Measurements from ENCODE around the gene FGF4.

The FGF4 gene

DNA sequence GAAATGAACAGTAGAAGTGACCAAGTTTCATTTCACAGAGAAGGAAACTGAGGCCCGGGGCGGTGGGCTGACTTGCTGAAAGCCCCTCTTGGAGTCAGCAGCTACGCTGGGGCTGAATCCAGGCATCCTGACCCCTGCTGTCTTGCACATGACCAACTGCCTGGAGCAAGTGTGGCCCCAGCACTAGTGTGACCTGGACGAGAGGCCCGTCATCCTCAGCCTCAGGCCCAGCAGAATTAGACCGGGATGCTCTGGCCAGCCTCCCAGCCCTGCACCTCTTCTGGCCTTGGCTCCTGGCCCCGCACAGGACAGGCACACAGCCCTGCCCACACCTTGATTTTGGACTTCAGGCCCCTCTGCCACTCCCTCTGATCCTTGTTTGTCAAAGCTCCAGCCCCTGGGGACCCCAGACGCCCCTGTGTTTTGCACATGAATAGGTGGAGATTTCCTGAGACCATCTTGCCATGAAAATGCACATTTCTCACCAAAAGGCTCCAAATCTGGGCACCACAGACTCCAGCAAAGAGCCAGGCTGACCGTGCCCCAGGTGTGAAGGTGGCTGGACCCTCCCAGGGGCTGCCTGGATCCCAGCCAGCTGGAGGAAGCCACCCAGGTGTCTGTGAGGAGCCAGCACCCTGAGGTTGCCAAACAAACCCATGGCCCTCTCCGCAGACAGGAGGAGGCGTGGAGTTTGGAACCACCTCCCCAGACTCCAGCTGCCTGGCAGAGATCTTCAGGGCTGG is 24.9 kb downstream of the FGF4 start:
- no peaks in the 10 kb centered on the region for H3K36me3 ChIP-seq (ENCODE audit: control insufficient read depth, insufficient read depth, low read length)
- H3K27me3 ChIP-seq (replicated peaks; ENCODE audit: control insufficient read depth, insufficient read depth, low read length, poor library complexity, severe bottlenecking), result peaks cover 6% of the 10 kb centered on the region
- no peak overlapping the region for H3K27ac ChIP-seq (ENCODE audit: insufficient read depth, low read length, poor library complexity, severe bottlenecking)
- no peaks in the 10 kb centered on the region for H3K9me3 ChIP-seq (ENCODE audit: control insufficient read depth, low read length)
- H3K4me3 ChIP-seq (ENCODE audit: insufficient read depth, low read depth, low read length, poor library complexity, severe bottlenecking), result no peak overlapping the region
- H3K4me1 ChIP-seq (ENCODE audit: control insufficient read depth, insufficient read depth, low read length, poor library complexity, severe bottlenecking), result no peaks in the 10 kb centered on the region
- no peak for DNase-seq

- no peaks in the 10 kb centered on the region for H3K4me1 ChIP-seq (ENCODE audit: control insufficient read depth, insufficient read depth, low read length, poor library complexity, severe bottlenecking)
- H3K4me3 ChIP-seq (ENCODE audit: insufficient read depth, low read depth, low read length, poor library complexity, severe bottlenecking), result no peak overlapping the region
- H3K27ac ChIP-seq (ENCODE audit: insufficient read depth, low read length, poor library complexity, severe bottlenecking), result no peak overlapping the region
- no peaks in the 10 kb centered on the region for H3K9me3 ChIP-seq (ENCODE audit: control insufficient read depth, low read length)
- no peak for DNase-seq
- peaks cover 6% of the 10 kb centered on the region for H3K27me3 ChIP-seq (replicated peaks; ENCODE audit: control insufficient read depth, insufficient read depth, low read length, poor library complexity, severe bottlenecking)
- H3K36me3 ChIP-seq (ENCODE audit: control insufficient read depth, insufficient read depth, low read length), result no peaks in the 10 kb centered on the region
These were observed 26.5 kb downstream of the FGF4 start for GRCh38 chr11:69748637-69749036.

DNA sequence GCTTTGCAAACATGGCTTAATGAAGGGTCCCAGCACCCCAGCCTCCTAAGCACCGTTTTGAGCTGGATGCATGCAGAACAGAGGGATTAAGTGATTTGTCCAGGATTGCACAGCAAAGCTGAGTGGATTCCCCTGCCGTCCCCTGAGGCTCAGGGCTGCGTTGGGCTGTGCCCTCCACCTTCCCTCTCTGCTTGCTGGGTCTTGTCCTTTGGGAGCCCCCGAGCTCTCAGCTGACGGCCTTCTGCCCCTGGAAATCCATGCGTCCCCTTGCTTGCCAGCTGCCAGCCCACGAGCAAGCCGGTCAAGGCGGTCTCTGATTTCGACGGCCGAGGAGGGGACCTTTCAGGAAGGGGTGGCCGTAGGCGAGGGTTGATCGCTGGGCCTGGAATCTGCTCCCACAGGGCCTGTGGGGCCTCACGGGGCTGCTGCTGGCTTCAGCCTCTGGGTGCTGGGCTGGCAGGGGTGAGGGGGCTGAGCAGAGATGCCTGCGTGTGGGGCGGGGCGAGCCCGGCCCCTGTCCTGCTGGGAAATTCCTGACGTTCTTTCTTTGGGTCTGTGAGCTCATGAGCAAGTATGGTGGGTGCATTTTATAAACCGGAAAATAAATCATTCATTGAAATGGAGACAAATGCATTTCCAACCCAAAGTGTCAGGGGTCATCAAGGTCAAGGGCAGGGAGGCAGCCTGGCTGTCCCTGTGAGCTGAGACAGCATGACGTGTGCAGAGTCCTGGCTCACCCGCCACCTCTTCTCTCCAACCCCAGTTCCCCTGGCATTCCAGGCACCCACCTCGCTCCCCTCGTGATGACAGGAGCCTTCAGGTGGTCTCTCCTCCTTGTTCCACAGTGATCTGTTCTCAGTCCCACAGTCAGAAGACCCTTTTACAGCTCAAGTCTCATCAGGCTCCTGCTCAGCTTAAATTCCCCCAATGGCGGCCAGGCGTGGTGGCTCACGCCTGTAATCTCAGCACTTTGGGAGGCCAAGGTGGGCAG is 28.1 kb downstream of the FGF4 start:
- no peaks in the 10 kb centered on the region for H3K9me3 ChIP-seq (ENCODE audit: control insufficient read depth, low read length)
- H3K4me1 ChIP-seq (ENCODE audit: control insufficient read depth, insufficient read depth, low read length, poor library complexity, severe bottlenecking), result no peaks in the 10 kb centered on the region
- no peak overlapping the region for H3K4me3 ChIP-seq (ENCODE audit: insufficient read depth, low read depth, low read length, poor library complexity, severe bottlenecking)
- DNase-seq, result no peak
- peaks cover 6% of the 10 kb centered on the region for H3K27me3 ChIP-seq (replicated peaks; ENCODE audit: control insufficient read depth, insufficient read depth, low read length, poor library complexity, severe bottlenecking)
- no peak overlapping the region for H3K27ac ChIP-seq (ENCODE audit: insufficient read depth, low read length, poor library complexity, severe bottlenecking)
- no peaks in the 10 kb centered on the region for H3K36me3 ChIP-seq (ENCODE audit: control insufficient read depth, insufficient read depth, low read length)

GRCh38 chr11:69746140-69746539 is 29.0 kb downstream of the FGF4 start:
- no peak overlapping the region for H3K4me3 ChIP-seq (ENCODE audit: insufficient read depth, low read depth, low read length, poor library complexity, severe bottlenecking)
- H3K9me3 ChIP-seq (ENCODE audit: control insufficient read depth, low read length), result no peaks in the 10 kb centered on the region
- no peak overlapping the region for H3K27ac ChIP-seq (ENCODE audit: insufficient read depth, low read length, poor library complexity, severe bottlenecking)
- peaks cover 6% of the 10 kb centered on the region for H3K27me3 ChIP-seq (replicated peaks; ENCODE audit: control insufficient read depth, insufficient read depth, low read length, poor library complexity, severe bottlenecking)
- H3K36me3 ChIP-seq (ENCODE audit: control insufficient read depth, insufficient read depth, low read length), result no peaks in the 10 kb centered on the region
- no peaks in the 10 kb centered on the region for H3K4me1 ChIP-seq (ENCODE audit: control insufficient read depth, insufficient read depth, low read length, poor library complexity, severe bottlenecking)
- no peak for DNase-seq

- DNase-seq, result no peak
- no peaks in the 10 kb centered on the region for H3K36me3 ChIP-seq (ENCODE audit: control insufficient read depth, insufficient read depth, low read length)
- H3K27me3 ChIP-seq (replicated peaks; ENCODE audit: control insufficient read depth, insufficient read depth, low read length, poor library complexity, severe bottlenecking), result peaks cover 6% of the 10 kb centered on the region
- no peak overlapping the region for H3K4me3 ChIP-seq (ENCODE audit: insufficient read depth, low read depth, low read length, poor library complexity, severe bottlenecking)
- no peak overlapping the region for H3K27ac ChIP-seq (ENCODE audit: insufficient read depth, low read length, poor library complexity, severe bottlenecking)
- no peaks in the 10 kb centered on the region for H3K9me3 ChIP-seq (ENCODE audit: control insufficient read depth, low read length)
- no peaks in the 10 kb centered on the region for H3K4me1 ChIP-seq (ENCODE audit: control insufficient read depth, insufficient read depth, low read length, poor library complexity, severe bottlenecking)
These were observed 29.9 kb downstream of the FGF4 start for GRCh38 chr11:69745201-69745600.

- Histone ChIP-seq H3K36me3 (ENCODE audit: control insufficient read depth, insufficient read depth, low read length) (no peaks in the 10 kb centered on the region), H3K9me3 (ENCODE audit: control insufficient read depth, low read length) (no peaks in the 10 kb centered on the region), H3K27ac (ENCODE audit: insufficient read depth, low read length, poor library complexity, severe bottlenecking) (no peak overlapping the region), H3K4me3 (ENCODE audit: insufficient read depth, low read depth, low read length, poor library complexity, severe bottlenecking) (no peak overlapping the region), H3K27me3 (replicated peaks; ENCODE audit: control insufficient read depth, insufficient read depth, low read length, poor library complexity, severe bottlenecking) (peaks cover 6% of the 10 kb centered on the region), H3K4me1 (ENCODE audit: control insufficient read depth, insufficient read depth, low read length, poor library complexity, severe bottlenecking) (no peaks in the 10 kb centered on the region)
- no peak for DNase-seq
These were observed 30.7 kb downstream of the FGF4 start for GRCh38 chr11:69744435-69744834.

DNA sequence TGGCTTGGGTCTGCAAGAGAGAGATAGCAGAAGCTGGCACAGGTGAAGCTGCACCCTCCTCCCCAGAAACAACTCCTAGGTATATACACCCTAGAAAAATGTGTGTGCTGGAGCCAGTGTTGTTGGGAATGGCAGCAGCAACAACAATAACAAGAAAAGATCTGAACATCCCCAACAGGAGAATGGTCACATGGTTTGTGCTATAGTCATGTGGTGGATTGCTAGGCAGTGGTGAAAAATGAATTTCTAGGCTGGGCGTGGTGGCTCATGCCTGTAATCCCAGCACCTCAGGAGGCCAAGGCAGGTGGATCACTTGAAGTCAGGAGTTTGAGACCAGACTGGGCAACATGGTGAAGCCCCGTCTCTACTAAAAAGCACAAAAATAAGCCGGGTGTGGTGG is 40.3 kb downstream of the FGF4 start:
- Histone ChIP-seq H3K4me3 (ENCODE audit: insufficient read depth, low read depth, low read length, poor library complexity, severe bottlenecking) (no peak overlapping the region), H3K4me1 (ENCODE audit: control insufficient read depth, insufficient read depth, low read length, poor library complexity, severe bottlenecking) (no peaks in the 10 kb centered on the region), H3K27ac (ENCODE audit: insufficient read depth, low read length, poor library complexity, severe bottlenecking) (no peak overlapping the region), H3K9me3 (ENCODE audit: control insufficient read depth, low read length) (no peaks in the 10 kb centered on the region), H3K27me3 (replicated peaks; ENCODE audit: control insufficient read depth, insufficient read depth, low read length, poor library complexity, severe bottlenecking) (no peaks in the 10 kb centered on the region), H3K36me3 (ENCODE audit: control insufficient read depth, insufficient read depth, low read length) (no peaks in the 10 kb centered on the region)
- no peak for DNase-seq

DNA sequence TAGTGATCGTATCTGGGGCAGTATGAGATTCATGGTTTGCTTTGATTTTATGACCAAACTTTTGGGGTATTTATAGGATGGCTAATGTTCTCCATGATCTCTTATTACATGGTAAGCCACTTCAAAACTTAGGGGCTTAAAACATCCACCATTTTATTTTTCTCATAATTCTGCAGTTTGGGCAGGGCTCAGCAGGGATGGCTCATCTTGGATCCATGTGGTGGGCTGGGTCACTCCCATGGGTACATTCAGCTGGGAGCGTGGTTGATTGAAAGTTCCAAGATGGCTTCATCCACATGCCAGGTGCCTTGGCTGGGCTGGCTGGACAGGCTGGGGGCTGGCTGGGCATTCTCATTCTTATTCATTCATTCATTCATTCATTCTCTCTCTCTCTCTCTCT is 40.8 kb downstream of the FGF4 start:
- no peaks in the 10 kb centered on the region for H3K36me3 ChIP-seq (ENCODE audit: control insufficient read depth, insufficient read depth, low read length)

GRCh38 chr11:69732910-69733309 is 42.2 kb downstream of the FGF4 start:
- H3K4me1 ChIP-seq (ENCODE audit: control insufficient read depth, insufficient read depth, low read length, poor library complexity, severe bottlenecking), result no peaks in the 10 kb centered on the region
- H3K27ac ChIP-seq (ENCODE audit: insufficient read depth, low read length, poor library complexity, severe bottlenecking), result no peak overlapping the region
- no peaks in the 10 kb centered on the region for H3K9me3 ChIP-seq (ENCODE audit: control insufficient read depth, low read length)
- no peak overlapping the region for H3K4me3 ChIP-seq (ENCODE audit: insufficient read depth, low read depth, low read length, poor library complexity, severe bottlenecking)
- DNase-seq, result no peak
- no peaks in the 10 kb centered on the region for H3K27me3 ChIP-seq (replicated peaks; ENCODE audit: control insufficient read depth, insufficient read depth, low read length, poor library complexity, severe bottlenecking)
- no peaks in the 10 kb centered on the region for H3K36me3 ChIP-seq (ENCODE audit: control insufficient read depth, insufficient read depth, low read length)

More for the DNA sequence above, 40.8 kb downstream of the FGF4 start:
- no peak overlapping the region for H3K27ac ChIP-seq (ENCODE audit: insufficient read depth, low read length, poor library complexity, severe bottlenecking)
- no peak overlapping the region for H3K4me3 ChIP-seq (ENCODE audit: insufficient read depth, low read depth, low read length, poor library complexity, severe bottlenecking)
- no peak for DNase-seq
- no peaks in the 10 kb centered on the region for H3K4me1 ChIP-seq (ENCODE audit: control insufficient read depth, insufficient read depth, low read length, poor library complexity, severe bottlenecking)
- H3K27me3 ChIP-seq (replicated peaks; ENCODE audit: control insufficient read depth, insufficient read depth, low read length, poor library complexity, severe bottlenecking), result no peaks in the 10 kb centered on the region
- H3K9me3 ChIP-seq (ENCODE audit: control insufficient read depth, low read length), result no peaks in the 10 kb centered on the region

GRCh38 chr11:69731110-69731509 is 44.0 kb downstream of the FGF4 start:
- H3K27me3 ChIP-seq (replicated peaks; ENCODE audit: control insufficient read depth, insufficient read depth, low read length, poor library complexity, severe bottlenecking), result peaks cover 2% of the 10 kb centered on the region
- H3K27ac ChIP-seq (ENCODE audit: insufficient read depth, low read length, poor library complexity, severe bottlenecking), result no peak overlapping the region
- no peaks in the 10 kb centered on the region for H3K4me1 ChIP-seq (ENCODE audit: control insufficient read depth, insufficient read depth, low read length, poor library complexity, severe bottlenecking)
- DNase-seq, result no peak
- H3K4me3 ChIP-seq (ENCODE audit: insufficient read depth, low read depth, low read length, poor library complexity, severe bottlenecking), result no peak overlapping the region
- no peaks in the 10 kb centered on the region for H3K36me3 ChIP-seq (ENCODE audit: control insufficient read depth, insufficient read depth, low read length)
- no peaks in the 10 kb centered on the region for H3K9me3 ChIP-seq (ENCODE audit: control insufficient read depth, low read length)

All from effector memory CD4-positive, alpha-beta T cell (primary cell).